Measurements from ENCODE around the gene PDGFB.

GRCh38 chr22:39173787-39174497 lies 70.8 kb downstream of the PDGFB start:
- TF ChIP-seq ZNF274 (IDR thresholded peaks at IDR 0.05; ENCODE audit: low read depth, low read length) (no peak), SUZ12 (IDR thresholded peaks at IDR 0.05; ENCODE audit: extremely low read depth, insufficient read depth, insufficient read length) (no peak), YY1 (IDR thresholded peaks at IDR 0.05; ENCODE audit: insufficient read depth, insufficient read length) (no peak)

Measured in NT2/D1 (cell line).